HG02852 (cell line): ENCODE measurements around the gene RAD51B.
"Not testable (repeated sequence)": the region's sequence is repeated elsewhere in the genome, so short reads cannot be mapped to it uniquely, and the experiment has no call there.

ENCODE experiments used
- ATAC-seq: cut with Tn5 transposase; IDR thresholded peaks from one replicate; pipeline ENCODE4 v1.9.1; 2021; ENCODE audit warnings: mild to moderate bottlenecking, moderate library complexity; ENCODE audit not compliant: unreplicated experiment

Gene RAD51B

GRCh38 chr14:68062651-68063050 lies 243.1 kb downstream of the RAD51B start:
- ATAC-seq: no peak

GRCh38 chr14:68065322-68065721 lies 245.7 kb downstream of the RAD51B start:
- ATAC-seq: no peak

DNA sequence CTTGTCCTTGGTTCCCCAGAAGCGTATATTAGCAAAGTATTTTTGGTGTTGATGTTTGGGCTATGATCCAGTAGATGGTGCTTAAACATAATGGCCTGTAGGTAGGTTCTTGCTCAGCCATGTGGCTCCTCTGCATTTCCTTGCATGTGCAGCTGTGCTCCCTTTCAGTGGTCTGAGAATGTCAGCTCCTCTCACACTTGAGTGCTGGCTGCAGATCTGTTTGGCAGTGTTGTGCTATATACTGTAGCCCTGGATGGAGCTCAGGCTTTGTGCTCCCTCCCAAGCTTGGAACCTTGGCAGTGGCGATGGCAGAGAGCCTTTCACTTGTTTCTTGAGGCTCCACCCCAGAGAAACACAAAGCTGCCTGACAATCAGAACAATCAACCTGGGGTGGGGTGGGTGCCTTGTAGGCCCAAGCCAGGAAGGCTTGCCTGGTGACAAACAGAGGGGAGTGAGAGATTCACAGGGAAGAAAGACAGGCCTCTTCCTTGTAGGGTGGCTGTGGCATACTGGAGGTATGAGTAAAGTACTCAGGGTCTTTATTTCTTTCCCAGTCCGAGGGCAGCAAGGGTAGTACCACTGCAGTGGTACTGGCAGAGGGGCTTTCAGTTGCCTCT lies 255.3 kb downstream of the RAD51B start:
- no peak for ATAC-seq

GRCh38 chr14:68075382-68076029 lies 255.9 kb downstream of the RAD51B start:
- ATAC-seq: no peak

DNA sequence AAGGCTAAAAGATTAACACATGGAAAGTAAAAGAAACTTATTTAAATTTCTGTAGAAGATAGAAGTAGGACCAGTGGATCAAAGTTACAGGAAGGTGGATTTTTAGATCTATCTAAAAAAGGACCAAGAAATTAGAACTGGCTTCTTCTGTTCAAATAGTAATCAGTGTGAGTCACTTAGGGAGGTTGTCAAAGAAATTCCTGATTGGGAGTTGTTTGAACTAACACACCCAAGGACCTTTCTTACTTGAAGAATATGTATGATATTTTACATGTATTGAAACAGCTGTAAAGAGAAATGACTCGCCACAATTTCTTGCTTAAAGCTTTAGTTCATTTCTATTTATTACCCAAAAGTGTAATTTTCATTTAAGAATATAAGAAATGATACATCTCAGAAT lies 256.9 kb downstream of the RAD51B start:
- ATAC-seq: no peak

- no peak for ATAC-seq
Measured at GRCh38 chr14:68079941-68080697, 260.5 kb downstream of the RAD51B start.

DNA sequence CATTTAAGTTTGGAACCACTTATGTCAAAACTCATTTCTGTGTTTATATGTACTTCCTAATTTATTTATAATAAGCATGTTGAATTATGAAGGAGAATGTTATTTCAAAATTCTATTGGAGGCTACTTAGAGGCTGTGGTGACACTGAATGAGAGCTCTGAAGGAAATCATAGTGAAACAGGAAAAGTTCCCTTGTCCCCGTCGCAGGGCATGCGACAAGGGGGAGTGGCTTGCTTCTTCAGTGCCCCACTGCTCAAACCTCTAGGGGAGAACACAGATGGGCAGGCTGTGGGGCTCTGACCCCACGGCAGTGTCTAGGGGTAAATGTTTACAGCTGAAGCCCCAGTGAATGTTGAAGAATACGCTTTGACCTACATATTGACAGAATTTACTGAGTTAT lies 261.9 kb downstream of the RAD51B start:
- no peak for ATAC-seq

DNA sequence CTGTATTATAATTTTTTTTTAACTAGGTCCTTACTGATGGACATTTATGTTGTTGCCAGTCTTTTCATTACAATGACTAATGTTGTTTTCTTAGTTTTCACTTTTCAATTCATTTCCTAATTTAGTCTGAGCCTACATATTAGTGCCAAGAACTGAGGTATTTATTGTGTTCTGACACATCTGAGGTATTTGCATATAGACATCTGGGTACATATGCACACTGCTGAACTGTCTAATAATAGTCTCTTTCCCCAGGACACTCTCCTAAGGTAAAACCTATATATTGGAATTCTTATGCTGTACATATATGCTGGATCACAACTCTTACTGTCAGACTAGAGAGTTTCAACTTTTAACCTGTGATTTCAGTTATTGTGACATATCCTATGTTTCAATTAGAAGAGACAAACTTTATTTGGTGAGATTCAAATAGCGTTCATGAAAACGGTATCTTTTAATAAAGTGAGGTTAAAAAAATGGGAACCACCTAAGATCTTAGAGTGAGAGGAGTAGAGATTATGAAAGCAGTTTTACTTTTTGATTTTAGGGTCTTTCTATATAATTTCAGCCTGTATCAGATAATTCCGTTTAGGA lies 263.2 kb downstream of the RAD51B start:
- ATAC-seq: no peak

DNA sequence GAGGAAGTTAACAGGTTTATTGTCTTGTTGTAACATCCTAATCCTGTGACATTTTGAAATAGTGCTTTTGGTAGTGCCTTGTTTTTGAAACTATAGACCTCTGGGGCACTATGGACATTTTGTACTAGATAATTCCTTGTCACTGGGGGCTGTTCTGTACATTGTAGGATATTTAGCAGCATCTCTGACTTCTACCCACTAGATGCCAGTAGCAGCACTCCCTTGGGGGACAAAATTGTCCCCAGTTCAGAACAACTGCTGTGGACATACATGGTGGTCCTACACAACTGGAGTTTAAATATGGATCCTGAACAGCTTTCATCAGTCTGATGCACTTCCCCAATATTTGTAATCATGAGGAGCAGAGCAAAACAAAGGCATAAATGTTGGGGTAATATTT lies 264.7 kb downstream of the RAD51B start:
- ATAC-seq: no peak

DNA sequence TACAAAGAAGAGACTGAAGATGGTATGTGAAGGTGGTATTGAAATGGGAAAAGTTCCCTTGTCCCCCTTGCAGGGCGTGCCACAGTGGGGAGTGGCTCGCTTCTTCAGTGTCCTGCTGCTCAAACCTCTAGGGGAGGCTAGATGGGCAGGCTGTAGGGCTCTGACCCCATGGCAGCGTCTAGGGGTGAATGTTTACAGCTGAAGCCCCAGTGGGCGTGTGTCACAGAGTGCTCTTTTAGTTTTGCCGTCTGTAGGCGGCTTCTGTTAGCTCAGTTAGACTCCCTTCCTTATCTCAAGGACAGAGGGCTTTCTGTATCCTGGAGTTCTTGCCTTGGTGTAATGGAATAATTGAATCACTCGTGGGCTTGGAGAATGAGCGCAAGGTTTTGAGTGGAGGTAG lies 266.2 kb downstream of the RAD51B start:
- no peak for ATAC-seq

DNA sequence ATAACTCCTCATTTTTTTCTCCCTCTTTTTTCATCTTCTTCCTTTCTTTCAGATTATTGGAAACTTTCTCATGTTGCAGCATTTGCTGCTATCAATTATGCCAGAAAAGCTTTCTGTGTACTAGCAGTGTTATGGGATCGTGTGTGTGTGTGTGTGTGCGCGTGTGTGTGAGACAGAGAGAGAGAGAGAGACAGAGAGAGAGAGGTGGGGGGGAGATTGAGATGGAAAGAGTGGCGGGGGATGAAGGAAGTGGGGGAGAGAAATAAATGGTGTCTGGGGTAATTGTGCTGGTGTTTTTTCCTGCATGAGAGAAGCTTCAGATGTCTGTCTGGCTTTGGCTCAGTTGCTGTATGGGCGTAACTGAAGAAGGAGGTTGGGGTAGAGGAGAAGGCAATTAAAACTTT lies 268.9 kb downstream of the RAD51B start:
- no peak for ATAC-seq

DNA sequence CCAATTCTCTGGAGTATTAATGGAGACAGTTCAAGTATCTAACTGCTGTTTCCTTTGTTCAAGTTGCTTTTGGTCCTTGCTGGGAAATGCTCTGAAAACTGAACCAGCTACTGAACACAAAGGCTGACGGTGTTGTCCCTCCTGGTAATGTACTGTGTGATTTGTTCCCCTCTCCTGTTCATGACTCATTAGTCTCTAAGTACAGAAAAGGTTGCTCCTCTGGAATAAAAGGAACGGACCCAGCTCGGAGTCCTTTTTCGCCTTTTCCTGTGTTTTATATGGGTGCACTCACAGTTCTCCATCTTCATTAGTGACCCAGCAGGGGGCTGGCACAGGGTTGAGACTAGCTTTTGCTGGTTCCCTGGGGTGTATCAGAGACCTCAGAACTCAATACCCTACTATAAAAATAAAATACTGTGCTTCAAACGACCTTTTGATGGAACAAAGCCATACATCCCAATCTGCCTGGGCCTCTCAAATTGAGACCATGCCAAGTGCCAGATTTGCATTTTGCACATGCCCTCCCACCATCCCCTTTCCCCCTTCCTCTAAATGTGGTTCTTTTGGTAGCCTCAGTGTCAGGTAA lies 269.7 kb downstream of the RAD51B start:
- no peak for ATAC-seq

GRCh38 chr14:68094158-68094557 lies 274.6 kb downstream of the RAD51B start:
- ATAC-seq: no peak

GRCh38 chr14:68094752-68095151 lies 275.2 kb downstream of the RAD51B start:
- ATAC-seq: no peak

GRCh38 chr14:68097727-68098126 lies 278.1 kb downstream of the RAD51B start:
- no peak for ATAC-seq

GRCh38 chr14:68098834-68099233 lies 279.3 kb downstream of the RAD51B start:
- ATAC-seq: no peak

- no peak for ATAC-seq
Measured at GRCh38 chr14:68099495-68100045, 280.0 kb downstream of the RAD51B start.

DNA sequence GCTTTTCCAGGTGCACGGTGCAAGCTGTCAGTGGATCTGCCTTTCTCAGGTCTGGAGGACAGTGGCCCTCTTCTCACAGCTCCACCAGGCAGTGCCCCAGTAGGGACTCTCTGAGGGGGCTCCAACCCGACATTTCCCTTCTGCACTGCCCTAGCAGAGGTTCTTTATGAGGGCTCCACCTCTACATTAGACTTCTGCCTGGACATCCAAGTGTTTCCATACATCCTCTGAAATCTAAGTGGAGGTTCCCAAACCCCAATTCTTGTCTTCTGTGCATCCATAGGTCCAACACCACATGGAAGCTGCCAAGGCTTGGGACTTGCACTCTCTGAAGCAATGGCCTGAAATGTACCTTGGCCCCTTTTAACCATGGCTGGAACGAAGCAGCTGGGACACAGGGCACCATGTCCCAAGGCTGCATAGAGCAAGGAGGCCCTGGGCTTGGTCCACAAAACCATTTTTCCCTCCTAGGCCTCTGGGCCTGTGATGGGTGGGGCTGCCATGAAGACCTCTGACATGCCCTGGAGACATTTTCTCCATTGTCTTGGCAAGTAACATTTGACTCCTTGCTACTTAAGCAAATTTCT lies 282.2 kb downstream of the RAD51B start:
- not testable (repeated sequence) for ATAC-seq

DNA sequence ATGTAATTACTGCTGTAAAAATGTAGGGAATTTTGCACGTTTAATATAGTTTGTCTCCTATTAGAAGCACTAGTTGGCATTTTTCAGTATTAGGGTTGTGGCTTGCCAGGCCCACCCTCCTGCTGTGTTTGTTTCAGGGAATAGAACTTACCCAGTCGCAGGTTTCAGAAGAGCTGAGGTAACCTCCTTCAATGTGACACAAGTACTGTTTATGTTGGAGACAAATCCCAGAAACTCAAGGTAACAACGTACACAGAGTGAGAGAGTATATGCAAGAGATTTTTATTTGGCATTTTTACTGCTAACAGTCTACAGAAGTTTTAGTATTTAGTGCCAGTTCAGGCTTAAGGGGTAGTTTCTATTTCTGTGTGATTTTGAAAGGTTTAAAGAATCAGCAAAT lies 284.3 kb downstream of the RAD51B start:
- ATAC-seq: no peak

DNA sequence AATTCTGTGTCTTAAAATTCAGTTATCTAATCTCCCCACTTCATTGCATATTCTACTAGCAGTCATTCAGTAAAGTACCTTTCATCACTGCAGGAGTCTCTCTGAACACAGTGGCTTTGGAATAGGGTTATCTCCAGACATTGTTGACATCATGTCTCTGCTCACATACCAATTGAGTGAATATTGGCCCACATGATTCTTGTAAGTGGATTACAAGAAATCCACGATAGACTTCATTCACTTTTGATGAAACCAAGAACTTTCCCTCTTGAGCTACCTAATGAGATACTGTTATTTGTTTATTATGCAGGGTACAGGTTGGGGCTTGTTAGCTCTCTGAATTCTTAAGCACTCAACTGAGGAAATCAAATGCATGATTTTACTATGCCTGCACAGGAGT lies 284.9 kb downstream of the RAD51B start:
- ATAC-seq: no peak

GRCh38 chr14:68105816-68106215 lies 286.2 kb downstream of the RAD51B start:
- no peak for ATAC-seq
